ENCODE data around the gene RAB7A.
A peak's percentile ranks its signal among the peaks of the same experiment; 100 is the strongest.
"Not testable (repeated sequence)": the region's sequence is repeated elsewhere in the genome, so short reads cannot be mapped to it uniquely, and the experiment has no call there.

RAB7A gene

DNA sequence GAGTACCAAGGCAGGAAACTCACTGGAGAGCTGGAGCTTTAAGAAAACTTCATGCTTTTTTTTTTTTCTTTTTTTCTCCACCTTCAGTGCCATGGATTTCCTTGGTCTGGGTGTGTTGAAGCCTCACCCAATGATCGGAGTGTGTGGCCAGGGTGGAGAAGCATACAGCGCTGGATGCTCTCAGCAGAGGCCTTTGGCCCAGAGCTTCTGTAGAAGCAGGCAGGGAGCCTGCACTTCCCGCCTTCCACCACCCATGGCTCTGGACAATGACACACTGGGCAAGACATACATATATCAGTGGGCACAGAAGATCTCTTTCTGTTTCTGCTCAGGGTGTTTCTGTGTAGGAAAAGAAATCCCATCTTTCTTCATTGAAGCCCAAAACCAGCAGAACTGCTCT is 97.6 kb downstream of the RAB7A start:
- DNase-seq: no peak

DNA sequence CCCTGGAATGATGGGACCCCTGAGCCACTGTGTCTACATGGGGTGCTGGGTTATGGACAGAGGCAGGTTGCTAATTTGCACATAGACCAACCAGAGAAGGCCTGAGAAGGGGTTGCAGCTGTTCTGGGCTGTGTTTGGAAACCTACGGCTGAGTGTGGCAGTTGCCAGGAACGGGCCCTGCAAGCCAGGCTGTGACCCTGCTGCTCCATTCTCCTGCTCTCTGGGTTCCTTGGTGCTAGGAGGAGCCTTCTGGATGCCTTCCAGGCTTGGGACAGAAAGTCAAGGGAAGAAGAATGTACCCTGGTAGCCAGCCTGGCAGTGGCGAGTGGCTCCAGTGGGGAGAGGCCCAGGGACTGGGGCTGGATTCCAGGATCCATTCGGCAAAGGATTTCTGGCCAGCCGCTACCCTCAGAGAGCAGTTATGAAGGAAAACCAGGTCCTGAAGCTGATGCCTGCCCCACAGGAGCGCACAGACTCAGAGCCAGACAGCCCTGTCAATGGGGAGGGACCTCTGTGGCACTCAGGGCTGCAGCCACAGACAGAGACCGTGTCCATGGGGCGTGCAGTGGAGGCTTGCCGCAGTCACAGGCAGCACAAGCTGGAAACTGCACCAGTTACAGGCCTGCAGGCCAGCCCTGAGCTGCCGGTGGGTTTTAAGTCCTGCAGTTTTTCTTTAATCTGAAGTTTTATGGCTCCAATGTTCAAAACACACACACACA is 98.3 kb downstream of the RAB7A start:
- DNase-seq: no peak

DNA sequence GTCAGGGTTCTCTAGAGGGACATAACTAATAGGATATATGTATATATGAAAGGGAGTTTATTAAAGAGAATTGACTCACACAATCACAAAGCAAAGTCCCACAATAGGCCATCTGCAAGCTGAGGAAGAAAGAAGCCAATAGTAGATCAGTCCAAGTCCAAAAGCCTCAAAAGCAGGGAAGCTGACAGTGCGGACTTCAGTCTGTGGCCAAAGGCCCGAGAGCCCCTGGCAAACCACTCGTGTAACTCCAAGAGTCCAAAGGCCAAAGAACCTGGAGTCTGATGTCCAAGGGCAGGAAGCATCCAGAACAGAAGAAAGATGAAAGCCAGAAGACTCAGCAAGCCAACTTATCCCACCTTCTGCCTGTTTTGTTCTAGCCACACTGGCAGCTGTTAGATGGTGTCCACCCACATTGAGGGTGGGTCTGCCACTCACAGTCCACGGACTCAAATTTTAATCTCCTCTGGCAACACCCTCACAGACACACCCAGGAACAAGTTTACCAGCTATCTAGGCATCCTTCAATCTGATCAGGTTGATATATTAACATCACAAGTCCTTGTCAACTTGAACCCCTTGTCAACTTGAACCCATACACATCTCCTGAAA is 99.2 kb downstream of the RAB7A start:
- DNase-seq: no peak

DNA sequence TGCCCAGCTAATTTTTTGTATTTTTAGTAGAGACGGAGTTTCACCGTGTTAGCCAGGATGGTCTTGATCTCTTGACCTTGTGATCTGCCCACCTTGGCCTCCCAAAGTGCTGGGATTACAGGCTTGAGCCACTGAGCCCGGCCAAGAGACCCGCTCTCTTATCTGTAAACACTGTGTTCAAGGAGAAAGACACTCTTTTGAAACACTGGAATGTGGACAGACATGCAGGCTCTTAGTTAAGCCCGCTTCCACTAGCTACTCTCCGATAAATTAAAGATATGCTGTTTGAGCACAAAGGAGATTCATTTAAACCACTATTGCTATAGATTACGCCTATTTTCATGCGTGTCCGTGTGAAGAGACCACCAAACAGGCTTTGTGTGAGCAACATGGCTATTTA is 103.1 kb downstream of the RAB7A start:
- DNase-seq: not testable (repeated sequence)

DNA sequence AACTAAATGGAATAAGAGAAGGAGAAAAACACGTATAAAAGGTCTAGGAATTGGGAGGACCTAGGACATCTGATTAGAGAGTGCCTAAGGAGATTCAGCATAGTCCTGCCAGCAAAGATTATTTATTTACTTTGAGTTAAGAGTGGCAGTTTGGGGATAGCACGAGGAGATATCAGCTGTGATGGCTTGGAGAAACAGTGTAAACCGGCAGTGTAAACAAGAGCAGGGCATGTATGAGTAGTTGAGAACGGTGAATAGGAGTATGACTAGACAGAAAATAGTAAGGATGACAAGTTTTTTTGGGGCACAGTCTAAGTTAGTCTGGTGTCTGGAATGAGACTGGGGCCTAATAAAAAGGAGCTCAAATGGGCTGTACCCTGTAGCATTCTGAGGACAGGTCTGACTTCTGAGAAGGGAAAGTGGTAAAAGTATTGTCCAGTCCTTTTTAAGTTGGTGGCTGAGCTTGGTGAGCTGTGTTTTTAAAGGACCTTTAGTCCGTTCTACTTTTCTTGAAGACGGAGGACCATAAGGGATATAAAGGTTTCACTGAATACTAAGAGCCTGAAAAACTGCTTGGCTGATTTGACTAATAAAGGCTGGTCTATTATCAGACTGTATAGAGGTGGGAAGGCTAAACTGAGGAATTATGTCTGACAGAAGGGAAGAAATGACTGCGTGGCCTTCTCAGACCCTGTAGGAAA is 104.1 kb downstream of the RAB7A start:
- not testable (repeated sequence) for DNase-seq

DNA sequence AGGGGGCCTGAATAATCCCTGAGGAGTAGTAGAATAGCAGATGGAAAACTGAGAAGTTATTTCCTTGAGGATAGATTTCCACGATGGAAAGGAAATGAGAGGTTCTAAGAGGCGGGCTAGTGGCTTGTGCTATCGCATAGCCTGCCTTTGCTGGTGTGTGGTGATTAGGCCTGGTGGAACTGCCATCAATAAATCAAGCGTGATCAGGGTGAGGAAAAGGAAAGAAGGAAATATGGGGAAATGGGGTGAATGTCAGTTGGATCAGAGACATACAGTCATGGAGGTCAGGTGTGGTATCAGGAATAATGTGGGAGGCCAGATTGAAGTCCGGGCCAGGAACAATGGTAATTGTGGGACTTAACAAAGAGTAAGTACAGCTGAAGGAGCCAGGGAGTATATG is 104.8 kb downstream of the RAB7A start:
- DNase-seq: not testable (repeated sequence)

DNA sequence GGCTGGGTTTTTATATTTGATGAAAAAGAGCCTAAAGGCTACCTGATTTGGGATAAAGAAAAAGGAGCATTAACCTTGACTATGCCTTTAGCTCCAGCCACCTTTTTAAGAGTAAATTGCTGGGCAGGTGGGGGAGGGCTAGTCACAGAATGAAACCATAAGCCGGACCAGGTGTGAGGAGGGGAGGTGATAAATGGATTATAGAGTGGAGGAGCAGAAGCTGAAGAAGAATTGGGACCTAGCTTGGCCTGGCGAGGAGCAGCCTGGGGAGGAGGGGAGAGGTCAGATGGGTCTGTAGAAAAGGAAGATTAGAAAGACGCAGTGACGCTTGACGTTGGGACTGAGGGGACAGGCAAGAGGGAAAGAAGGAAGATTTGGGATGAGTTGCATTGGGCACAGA is 107.0 kb downstream of the RAB7A start:
- not testable (repeated sequence) for DNase-seq

DNA sequence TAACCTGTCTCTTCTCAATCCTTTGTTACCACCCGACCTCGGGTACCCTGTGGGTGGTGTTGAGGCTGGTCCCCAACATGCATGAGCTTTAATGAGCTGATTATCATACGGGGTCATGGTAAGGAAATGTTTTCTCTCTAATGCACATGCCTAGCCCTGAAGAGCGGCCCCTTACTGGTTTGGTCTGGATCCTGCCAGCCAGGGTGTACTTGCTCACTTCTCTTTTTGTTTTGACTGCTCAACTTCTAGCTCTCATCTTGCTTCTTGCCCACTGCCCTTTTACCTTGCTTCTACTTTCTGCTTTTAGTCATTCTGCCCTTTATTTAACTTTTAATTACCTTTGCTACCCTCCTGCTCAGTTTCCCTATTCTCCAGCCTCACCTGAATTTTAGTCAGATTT is 109.1 kb downstream of the RAB7A start:
- DNase-seq: no peak

DNA sequence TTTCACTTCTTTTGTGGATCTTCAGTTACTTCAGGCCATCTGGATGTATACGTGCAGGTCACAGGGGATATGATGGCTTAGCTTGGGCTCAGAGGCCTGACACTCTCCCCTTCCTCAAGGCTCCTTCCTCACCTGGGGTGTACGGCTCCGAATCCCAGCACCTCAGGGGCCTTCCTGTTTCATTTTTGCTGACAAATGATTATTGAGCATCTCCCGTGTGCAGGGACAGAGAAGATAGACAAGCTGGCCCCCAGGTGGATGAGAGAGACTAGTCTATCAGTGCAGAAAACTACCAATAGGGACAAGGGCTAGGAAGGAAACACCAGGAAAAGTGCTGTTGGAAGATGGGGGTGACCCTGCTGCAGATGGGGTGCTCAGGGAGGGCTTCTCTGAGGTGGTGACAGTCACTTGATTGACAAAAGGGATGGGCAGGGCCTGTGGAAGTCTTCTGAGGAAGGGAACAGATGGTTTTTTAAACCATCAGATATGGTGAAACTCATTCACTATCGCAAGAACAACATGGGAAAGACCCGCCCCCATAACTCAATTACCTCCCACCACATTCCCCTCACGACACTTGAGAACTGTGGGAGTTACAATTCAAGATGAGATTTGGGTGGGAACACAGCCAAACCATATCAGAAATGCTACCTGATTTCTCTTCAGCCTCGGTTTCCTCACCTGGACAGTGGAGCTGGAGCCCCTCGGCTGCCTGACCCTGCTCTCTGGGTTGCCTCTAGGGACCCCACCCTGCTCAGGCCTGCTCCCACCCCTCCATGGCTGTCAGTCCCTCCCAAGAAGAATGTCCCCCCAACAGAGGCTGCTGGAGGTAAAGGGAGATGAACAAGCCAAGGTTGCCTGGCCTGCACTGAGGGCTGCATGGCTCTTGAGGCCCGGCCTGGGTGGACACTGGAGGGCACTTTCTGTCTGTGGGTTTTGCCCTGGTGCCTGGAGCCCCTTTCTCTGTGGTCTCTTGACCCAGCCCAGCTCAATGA is 116.2 kb downstream of the RAB7A start:
- DNase-seq: no peak

DNA sequence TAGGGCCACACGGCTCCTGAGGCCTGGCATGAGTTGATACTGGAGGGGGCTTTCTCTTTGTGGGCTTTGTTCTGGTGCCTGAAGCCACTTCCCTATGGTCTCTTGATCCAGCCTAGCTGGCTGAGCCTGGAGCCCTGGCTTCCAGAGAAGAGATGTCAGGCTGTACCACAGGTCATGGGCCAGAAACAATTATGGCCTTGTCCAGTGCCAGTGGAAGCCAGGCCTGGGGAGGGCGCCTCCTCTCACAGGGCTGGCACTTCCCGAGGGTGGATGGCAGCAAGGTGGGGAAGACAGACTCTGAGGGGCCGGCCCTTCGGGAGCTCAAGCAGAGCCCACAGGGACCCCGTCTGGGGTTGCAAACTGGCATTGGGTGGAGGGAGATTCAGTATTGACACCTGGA is 118.5 kb downstream of the RAB7A start:
- DNase-seq: no peak

DNA sequence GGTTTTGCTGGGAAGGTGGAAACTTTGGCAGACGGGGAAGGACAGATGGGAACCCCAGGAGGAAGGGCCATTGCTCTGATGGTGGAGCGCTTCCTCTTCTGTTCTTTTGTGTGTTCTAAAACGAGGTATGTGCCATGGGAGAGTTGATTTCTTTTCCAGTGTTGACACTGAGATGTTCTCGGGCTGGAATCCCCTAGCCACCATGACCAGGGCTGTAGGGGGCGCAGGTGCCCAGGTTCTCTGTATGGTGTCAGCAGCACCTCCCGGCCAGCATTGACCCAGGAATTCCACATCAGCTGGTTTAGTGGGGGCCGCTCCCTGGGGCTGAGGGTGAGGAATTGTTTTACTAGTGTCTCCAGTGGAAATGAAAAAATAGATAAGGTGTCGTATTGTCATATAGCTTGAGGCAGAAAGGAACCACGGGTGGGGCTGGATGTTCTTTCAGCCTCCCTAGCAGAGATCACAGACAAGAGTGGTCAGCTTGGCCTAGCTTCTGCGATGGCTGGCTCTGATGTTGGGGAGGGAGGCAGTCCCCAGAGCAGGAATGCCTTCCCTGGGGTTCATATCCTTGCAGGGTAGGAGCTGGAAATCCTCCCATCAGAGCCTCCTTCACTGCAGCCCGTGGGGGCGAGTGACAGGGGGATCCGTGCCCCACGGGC is 119.3 kb downstream of the RAB7A start:
- no peak for DNase-seq

DNA sequence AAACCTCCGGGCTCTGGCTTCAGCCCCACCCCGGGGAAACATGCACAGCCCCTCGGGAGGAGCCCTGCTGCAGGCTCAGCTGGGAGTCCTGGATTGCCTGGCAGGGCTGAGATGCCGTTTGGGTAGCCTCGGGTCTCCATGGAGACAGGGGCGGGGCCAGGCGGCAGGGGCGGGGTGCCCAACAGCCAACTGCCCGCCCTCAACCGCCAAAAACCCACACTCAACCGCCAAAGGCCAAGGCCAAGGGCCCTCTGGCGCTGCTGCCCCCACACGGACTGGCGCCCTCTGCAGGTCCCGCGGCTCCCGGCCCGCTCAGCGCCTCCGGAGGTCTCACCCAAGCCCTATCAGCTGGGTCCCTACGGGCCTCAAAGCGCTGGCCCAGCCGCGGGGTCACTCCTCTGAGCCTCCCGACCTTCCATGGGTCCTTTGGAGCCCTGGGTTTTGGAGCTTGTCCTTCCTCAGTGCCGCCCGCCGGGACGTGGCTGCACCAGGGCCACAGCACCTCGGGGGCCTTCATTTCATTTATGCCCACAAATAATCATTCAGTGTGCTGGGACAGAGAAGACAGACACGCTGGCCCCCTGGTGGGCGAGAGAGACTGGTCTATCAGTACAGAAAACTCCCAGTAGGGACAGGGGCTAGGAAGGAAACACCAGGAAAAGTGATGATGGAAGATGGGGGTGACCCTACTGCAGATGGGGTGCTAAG is 119.9 kb downstream of the RAB7A start:
- DNase-seq: peak; percentile 61 to 89 (median 69)

DNA sequence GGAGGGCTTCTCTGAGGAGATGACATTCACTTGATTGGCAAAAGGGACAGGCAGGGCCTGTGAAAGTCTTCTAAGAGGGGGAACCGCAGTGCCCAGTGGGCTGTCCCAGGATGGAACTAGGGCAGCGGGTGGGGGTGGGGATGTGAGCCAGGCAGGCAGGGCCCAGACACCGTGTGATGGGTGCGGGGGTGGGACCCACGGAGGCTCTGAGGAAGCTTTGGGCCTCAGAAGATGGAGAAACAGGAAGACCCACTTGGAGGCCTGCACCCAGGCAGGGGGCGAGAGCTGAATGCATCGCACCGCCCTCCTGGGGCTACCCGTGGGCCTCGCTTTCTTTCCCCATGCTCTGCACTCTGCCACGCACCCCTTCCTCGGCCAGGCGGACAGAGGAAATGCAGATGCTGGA is 120.5 kb downstream of the RAB7A start:
- DNase-seq: no peak

DNA sequence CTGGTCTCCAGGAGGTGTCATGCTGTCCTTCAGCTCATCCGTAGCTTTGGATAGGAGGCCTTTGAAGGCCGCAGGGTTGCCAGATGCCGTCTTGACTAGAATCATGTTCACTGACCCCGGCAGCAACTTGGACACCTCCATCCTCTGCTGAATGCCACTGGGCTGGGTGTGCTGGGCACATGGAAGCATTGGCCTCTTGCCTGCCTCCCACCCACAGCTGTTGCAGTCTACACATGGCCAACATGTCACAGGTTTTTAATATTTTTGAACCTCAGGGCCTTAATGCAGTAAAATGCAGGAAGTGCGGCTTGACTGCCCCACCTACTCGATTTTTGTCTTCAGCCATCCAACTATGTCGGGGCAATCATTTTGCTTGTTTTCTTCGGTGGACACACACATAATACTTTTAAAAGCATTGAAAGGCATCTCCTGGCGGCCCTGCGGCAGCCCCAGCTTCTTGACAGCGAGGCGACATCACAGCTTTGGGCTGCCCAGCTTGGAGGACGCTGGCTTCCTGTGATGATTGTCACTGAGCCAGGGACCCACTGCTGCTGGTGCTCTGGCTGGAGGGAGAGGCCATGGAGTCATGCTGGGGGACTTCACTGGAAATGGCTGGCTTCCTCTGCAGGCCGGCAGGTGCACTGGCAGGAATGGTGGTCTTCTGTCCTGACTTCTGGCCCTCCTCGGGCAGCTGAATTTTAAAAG is 121.8 kb downstream of the RAB7A start:
- DNase-seq: no peak

DNA sequence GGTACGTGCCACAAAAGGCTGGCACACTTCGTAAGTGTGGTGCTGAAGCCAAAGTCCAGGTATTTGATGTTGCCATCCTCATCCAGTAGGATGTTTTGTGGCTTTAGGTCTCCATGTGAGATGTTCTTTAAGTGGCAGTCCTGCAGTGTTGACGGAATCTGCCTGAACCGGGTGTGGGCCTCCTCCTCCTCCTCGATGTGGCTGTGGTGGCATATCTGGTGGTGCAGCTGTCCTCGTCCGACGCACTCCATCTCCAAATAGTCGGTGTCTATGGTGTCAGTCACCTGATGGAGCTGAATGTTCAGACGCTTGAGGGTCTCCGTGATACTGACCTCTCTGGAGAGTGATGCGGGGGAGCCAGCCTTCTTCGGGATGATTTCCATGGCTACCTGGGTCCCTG is 123.0 kb downstream of the RAB7A start:
- no peak for DNase-seq

DNA sequence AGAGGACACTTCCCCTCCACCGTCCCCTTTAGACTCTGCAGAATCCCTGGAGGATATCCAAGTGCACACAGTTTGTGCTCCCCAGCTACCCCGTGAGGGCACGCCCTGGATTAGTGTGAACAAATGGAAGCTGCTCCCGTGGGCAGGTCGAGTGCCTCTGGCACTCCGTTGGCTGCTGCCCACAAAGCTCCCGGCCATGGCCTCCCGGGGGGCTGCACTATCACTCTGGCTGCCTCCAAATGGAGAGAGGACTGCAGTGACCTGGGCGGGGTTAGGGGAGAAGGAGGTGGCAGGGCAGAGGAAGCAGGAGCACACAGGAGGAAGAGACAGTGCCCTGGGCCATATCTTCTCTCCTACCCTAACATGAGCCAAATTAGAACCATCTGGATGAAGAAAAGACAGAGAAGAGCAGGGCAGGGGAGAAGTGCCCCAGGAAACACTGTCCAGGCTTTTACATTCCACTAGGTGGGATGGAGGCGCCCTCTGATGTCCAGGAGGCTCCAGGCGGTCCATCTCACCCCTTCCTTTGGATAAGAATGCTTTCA is 124.0 kb downstream of the RAB7A start:
- DNase-seq: no peak

DNA sequence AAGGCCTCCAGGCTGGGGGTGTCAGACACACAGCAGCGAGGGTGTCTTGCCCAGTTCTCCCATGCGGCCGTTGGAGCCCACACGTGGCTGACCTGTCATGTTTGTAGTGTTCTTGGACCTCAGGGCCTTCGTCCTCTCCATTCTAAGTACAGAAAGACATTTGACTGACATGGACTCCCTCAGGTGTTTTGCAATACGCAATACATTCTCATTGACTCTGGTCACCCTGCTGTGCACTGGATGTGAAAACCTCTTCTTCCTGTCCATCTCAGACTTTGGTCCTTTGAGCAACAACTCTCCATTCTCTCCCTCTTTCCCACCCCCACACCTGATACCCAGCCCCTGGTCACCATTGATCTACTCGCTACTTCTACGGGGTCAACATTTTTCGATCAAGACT is 124.6 kb downstream of the RAB7A start:
- no peak for DNase-seq

DNA sequence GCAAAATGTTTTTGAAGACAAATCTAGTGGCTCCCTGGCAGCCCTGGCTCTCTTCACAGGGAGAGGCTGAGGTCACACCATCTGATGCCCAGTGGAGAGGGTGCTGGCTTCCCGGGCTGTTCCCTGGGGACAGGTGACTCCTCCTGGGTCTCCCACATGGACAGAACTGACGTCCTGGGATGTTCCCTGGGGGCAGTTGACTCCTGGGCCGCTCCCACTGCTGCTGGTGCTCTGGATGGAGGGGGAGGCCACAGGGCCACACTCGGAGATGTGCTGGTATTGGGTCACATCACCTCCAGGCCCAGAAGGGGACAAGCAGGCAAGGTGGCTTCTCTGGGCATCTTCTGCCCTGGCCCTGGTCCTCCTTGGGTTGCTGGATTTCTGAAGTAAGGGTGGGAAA is 125.6 kb downstream of the RAB7A start:
- DNase-seq: no peak

DNA sequence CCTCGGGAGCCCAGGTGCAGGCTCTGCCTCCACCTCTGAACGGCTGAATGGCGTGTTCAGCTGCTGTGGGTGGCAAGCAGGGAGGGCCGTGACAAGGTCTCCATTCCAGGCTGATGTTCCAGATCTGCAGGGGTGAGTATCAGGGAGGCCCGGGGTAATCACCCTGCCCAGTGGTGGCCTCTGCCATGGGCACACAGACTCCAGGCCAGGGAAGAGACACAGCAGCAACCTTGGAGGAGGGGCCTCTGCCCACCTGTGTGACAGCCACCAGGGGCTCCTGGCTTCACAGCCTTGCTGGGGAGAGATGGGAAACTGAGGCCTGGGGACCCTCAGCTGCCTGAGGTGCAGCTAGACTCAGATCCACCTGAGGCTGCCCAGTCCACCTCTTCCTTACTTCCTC is 127.8 kb downstream of the RAB7A start:
- no peak for DNase-seq

DNA sequence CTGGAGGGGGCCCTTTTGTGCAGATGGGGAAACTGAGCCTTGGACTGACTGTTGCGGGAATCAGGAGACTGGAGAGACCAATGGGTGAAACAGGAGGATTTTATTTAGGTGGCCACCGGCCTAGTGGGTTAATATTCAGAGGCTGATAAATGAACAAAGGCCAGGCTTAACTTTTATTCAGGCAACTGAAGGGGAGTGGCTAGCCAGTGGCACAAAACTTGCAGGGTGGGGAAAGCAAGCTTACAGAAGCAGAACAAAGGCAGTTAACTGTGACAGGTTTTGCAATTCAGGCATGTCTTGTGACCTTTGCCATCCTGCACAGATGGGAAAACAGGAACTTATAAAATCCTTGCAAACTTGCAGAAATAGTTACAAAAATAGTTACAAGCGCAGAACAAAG is 128.5 kb downstream of the RAB7A start:
- DNase-seq: no peak

DNA sequence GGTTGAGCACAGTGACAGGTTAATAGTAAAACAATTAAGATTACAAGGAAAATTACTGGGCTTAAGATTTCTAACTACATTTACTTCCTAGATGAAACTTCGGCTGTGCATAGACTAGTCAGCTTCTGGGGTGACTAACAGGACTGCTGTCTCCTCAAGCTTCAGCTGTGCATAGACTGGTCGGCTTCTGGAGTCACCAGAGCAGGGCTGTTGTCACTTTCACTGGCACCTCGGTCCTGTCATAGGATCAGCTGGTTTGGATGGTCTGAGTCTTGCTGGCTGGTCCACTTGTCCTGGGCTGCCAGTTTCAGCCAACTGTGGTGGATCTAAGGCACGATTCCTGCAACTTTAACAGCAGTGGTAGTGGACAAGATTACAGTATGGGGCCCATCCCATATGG is 129.6 kb downstream of the RAB7A start:
- DNase-seq: no peak
